ENCODE data around the gene MTNR1B.

Gene MTNR1B

GRCh38 chr11:92969634-92970347 lies at the start of gene MTNR1B:
MTNR1B (plus strand) TSS chr11:92969651; CDS start chr11:92969726, 75 bp downstream.
- DNase-seq, result no peak

GRCh38 chr11:92920331-92920730 lies 49.1 kb upstream of the MTNR1B start:
- no peak for DNase-seq

- DNase-seq, result no peak
Measured at GRCh38 chr11:92922731-92923130, 46.7 kb upstream of the MTNR1B start.

GRCh38 chr11:92929246-92929645 lies 40.2 kb upstream of the MTNR1B start:
- no peak for DNase-seq

- no peak for DNase-seq
Measured at GRCh38 chr11:92929653-92930052, 39.8 kb upstream of the MTNR1B start.

- no peak for DNase-seq
Measured at GRCh38 chr11:92931746-92932422, 37.6 kb upstream of the MTNR1B start.

GRCh38 chr11:92939305-92939704 lies 30.1 kb upstream of the MTNR1B start:
- no peak for DNase-seq

GRCh38 chr11:92941676-92942571 lies 27.5 kb upstream of the MTNR1B start:
- DNase-seq, result peak in 1 of 2 donors; percentile 6

- DNase-seq, result no peak
Measured at GRCh38 chr11:92946707-92947106, 22.7 kb upstream of the MTNR1B start.

- no peak for DNase-seq
Measured at GRCh38 chr11:92948116-92948515, 21.3 kb upstream of the MTNR1B start.

GRCh38 chr11:92954003-92954402 lies 15.4 kb upstream of the MTNR1B start:
- DNase-seq, result no peak

GRCh38 chr11:92955860-92956259 lies 13.6 kb upstream of the MTNR1B start:
- DNase-seq, result no peak

- no peak for DNase-seq
Measured at GRCh38 chr11:92960886-92961285, 8.6 kb upstream of the MTNR1B start.

GRCh38 chr11:92962446-92962845 lies 7.0 kb upstream of the MTNR1B start:
- DNase-seq, result no peak

- DNase-seq, result no peak
Measured at GRCh38 chr11:92964471-92964870, 5.0 kb upstream of the MTNR1B start.

- no peak for DNase-seq
Measured at GRCh38 chr11:92965196-92965595, 4.3 kb upstream of the MTNR1B start.

GRCh38 chr11:92967178-92967577 lies 2.3 kb upstream of the MTNR1B start:
- DNase-seq, result no peak

- no peak for DNase-seq
Measured at GRCh38 chr11:92967867-92968266, 1.6 kb upstream of the MTNR1B start.

GRCh38 chr11:92969293-92969633 lies 188 bp upstream of the MTNR1B start:
- DNase-seq, result no peak

- no peak for DNase-seq
Measured at GRCh38 chr11:92972248-92972647, 2.8 kb downstream of the MTNR1B start.

- DNase-seq, result no peak
Measured at GRCh38 chr11:92975285-92975684, 5.8 kb downstream of the MTNR1B start.

GRCh38 chr11:92976681-92977080 lies 7.2 kb downstream of the MTNR1B start:
- no peak for DNase-seq

GRCh38 chr11:92977401-92977800 lies 8.0 kb downstream of the MTNR1B start:
- no peak for DNase-seq
